HepG2 (cell line): Measurements from ENCODE around the gene DNAJC5. TPM values are rescaled to one million over a fixed set of nuclear protein-coding genes. Genes with fewer than 3 reads are reported as not detected.

ENCODE experiments used
- DMAP1 ChIP-seq: IDR thresholded peaks from 2 replicates; pipeline ENCODE4 v1.6.1; 2016
- ELF4 ChIP-seq: sonication (generic); formaldehyde crosslinking; IDR thresholded peaks from 2 replicates; pipeline ENCODE4 v1.5.0; 2020; ENCODE audit warnings: missing genetic modification reagents, mild to moderate bottlenecking, moderate library complexity, borderline replicate concordance
- FOXK1 ChIP-seq: sonication (generic); formaldehyde crosslinking; IDR thresholded peaks from 2 replicates; pipeline ENCODE4 v1.4.0; 2020; ENCODE audit warnings: low read depth, missing genetic modification reagents, borderline replicate concordance
- GATA4 ChIP-seq: sonication (generic); IDR thresholded peaks from 2 replicates; pipeline ENCODE4 v1.6.1; 2016; ENCODE audit warnings: antibody characterized with exemption, low read depth, borderline replicate concordance
- HOXD1 ChIP-seq: sonication (generic); formaldehyde crosslinking; IDR thresholded peaks from 2 replicates; pipeline ENCODE4 v1.5.0; 2020; ENCODE audit warnings: missing genetic modification reagents
- MTF2 ChIP-seq: sonication (generic); formaldehyde crosslinking; IDR thresholded peaks from 2 replicates; pipeline ENCODE4 v1.5.0; 2020; ENCODE audit warnings: missing genetic modification reagents, borderline replicate concordance
- NCOR1 ChIP-seq: fragments of 200-600 bp; sonication (generic); IDR thresholded peaks from 2 replicates; pipeline ENCODE4 v1.7.0; 2017; ENCODE audit warnings: antibody characterized with exemption, low read length, borderline replicate concordance
- NR2F2 ChIP-seq: IDR thresholded peaks from 2 replicates; pipeline ENCODE4 v1.6.1; 2012; ENCODE audit warnings: low read depth, inconsistent platforms, borderline replicate concordance
- RBM39 ChIP-seq: fragments of 200-400 bp; formaldehyde crosslinking; IDR thresholded peaks from one replicate; pipeline ENCODE4 v1.6.1; 2018; ENCODE audit warnings: antibody characterized with exemption, mild to moderate bottlenecking, low read depth, low read length; ENCODE audit not compliant: poor library complexity, severe bottlenecking
- RNF219 ChIP-seq: sonication (generic); formaldehyde crosslinking; IDR thresholded peaks from 2 replicates; pipeline ENCODE4 v1.5.0; 2020; ENCODE audit warnings: mild to moderate bottlenecking, missing genetic modification reagents
- SMC3 ChIP-seq: IDR thresholded peaks from 2 replicates; pipeline ENCODE4 v1.6.1; 2011; ENCODE audit warnings: low read length, improper control_type of control experiment
- TCF12 ChIP-seq, 2 experiments: fragments of 450-650 bp in 1 of 2; sonication (generic) in 1 of 2; formaldehyde crosslinking in 1 of 2; IDR thresholded peaks; 2 replicates each; pipeline versions ENCODE4 v1.6.1 to v1.8.0; 2017 to 2022; ENCODE audit warnings: antibody characterized with exemption in 1 of 2, mild to moderate bottlenecking in 1 of 2, missing genetic modification reagents in 1 of 2, moderate library complexity in 1 of 2
- THAP9 ChIP-seq: sonication (generic); formaldehyde crosslinking; IDR thresholded peaks from 2 replicates; pipeline ENCODE4; 2020; ENCODE audit warnings: missing genetic modification reagents, mild to moderate bottlenecking, borderline replicate concordance
- ZMYM4 ChIP-seq: sonication (generic); formaldehyde crosslinking; IDR thresholded peaks from 2 replicates; pipeline ENCODE4 v1.8.1; 2023; ENCODE audit warnings: mild to moderate bottlenecking, missing genetic modification reagents
- ZNF276 ChIP-seq: sonication (generic); formaldehyde crosslinking; IDR thresholded peaks from 2 replicates; pipeline ENCODE4 v1.4.0; 2020; ENCODE audit warnings: mild to moderate bottlenecking, low read depth, missing genetic modification reagents
- ZNF350 ChIP-seq: sonication (generic); formaldehyde crosslinking; IDR thresholded peaks from 2 replicates; pipeline ENCODE4 v1.4.0; 2020; ENCODE audit warnings: mild to moderate bottlenecking, low read depth, missing genetic modification reagents, borderline replicate concordance
- ZNF446 ChIP-seq: sonication (generic); formaldehyde crosslinking; IDR thresholded peaks from 2 replicates; pipeline ENCODE4 v1.5.0; 2020; ENCODE audit warnings: mild to moderate bottlenecking, missing genetic modification reagents
- ZNF574 ChIP-seq: sonication (generic); formaldehyde crosslinking; IDR thresholded peaks from 2 replicates; pipeline ENCODE4 v1.4.0; 2020; ENCODE audit warnings: missing genetic modification reagents
- polyA plus RNA-seq, 8 experiments: library from polyadenylated mRNA; depleted of rRNA in 3 of 8; stranded (reverse) in 7 of 8; unstranded in 1 of 8; fragments of >200 nt; fragmentation: Illumina TruSeq in 4 of 8; extraction: Trizol in 4 of 8; gene quantifications; 2 replicates each; pipeline versions ENCODE4 v1.2.1 to v1.2.3, GENCODE V29; 2011 to 2016; ENCODE audit warnings: low read depth in 4 of 8, missing spikeins in 1 of 8, mixed read lengths in 1 of 8; ENCODE audit not compliant: insufficient read depth in 1 of 8
- total RNA-seq, 5 experiments: library from RNA; depleted of rRNA; stranded (reverse); fragments of >200 nt; fragmentation: Illumina TruSeq; extraction: Trizol; gene quantifications; 2 replicates each; pipeline ENCODE4 v1.2.3, GENCODE V29; 2016; ENCODE audit warnings: low read depth in 1 of 5

DNAJC5 gene
- total and polyA plus RNA-seq, 2 of the 13 experiments (the other 11 are each of a cell fraction or from before 2014, with no cell fraction given) = 42.8 to 64.5 TPM

DNA sequence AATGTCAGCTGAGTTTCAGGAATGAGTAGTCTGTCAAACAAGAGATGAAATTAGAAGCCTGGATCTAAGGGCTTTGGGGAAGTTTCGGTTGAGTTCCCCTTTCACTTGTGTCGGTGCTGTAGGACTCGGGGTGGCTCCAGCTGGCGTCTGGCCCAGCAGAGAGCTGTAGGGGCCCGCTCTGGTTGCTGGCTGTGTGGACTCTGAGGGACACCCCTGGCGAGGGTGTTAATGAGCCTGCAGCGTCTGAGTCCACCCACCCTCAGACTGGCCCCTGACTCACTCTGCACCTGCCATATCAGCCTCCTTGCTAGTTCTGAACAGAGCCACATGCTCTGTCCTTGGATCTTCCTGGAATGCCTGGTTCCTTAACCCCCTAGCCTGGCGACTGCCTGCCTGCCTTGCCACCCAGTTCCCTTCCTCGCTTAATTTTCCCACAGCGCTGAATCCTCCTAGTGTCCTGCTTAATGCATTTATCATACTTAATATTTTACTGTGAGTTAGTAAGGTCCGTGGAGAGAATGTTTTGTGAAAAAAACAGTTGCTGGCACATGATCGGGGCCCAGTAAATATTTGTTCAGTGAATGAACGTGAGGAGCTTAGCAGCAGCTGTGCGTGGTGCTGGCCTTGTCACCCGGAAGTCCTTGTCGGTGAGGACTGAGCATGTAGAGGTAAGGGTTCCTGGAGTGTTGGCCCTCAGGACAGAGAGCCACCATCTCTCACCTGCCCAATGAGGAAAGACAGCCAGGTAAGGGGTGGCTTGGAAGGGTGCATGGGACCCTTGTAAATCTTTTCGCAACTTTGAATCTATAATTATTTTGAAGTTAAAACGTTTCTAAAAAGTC lies 1.6 kb downstream of the DNAJC5 start (continued):
- TF ChIP-seq NCOR1 = peak; percentile 58; the same call in 1 of the 2 replicates
- peak; percentile 59; the same call in 1 of the 2 replicates for TF ChIP-seq ZNF276 (CRISPR knock-in tag)
- TF ChIP-seq RBM39 = peak; percentile 8
- TF ChIP-seq SMC3 = no peak
- TF ChIP-seq RNF219 (CRISPR knock-in tag) = 0 out of 2 replicates have a peak, but pooled peaks have one; percentile 55
- TF ChIP-seq DMAP1 (CRISPR knock-in tag) = peak; percentile 72
- TF ChIP-seq ZMYM4 (CRISPR knock-in tag) = peak; percentile 51; the same call in 1 of the 2 replicates
- no peak for TF ChIP-seq ZNF446 (CRISPR knock-in tag)
- TF ChIP-seq FOXK1 (CRISPR knock-in tag) = peak; percentile 73
- peak; percentile 48; the same call in 1 of the 2 replicates for TF ChIP-seq THAP9
- TF ChIP-seq MTF2 = no peak
- TF ChIP-seq ZNF574 (CRISPR knock-in tag) = no peak; the same call in 1 of the 2 replicates
- TF ChIP-seq TCF12 (IDR thresholded peaks at IDR 0.05) = no peak
- TF ChIP-seq TCF12 (CRISPR knock-in tag; IDR thresholded peaks at IDR 0.05) = no peak
- peak; percentile 64; the same call in 1 of the 2 replicates for TF ChIP-seq NR2F2
- TF ChIP-seq GATA4 = no peak
- TF ChIP-seq ZNF350 (CRISPR knock-in tag) = peak; percentile 89
- peak; percentile 95 for TF ChIP-seq ELF4 (CRISPR knock-in tag)
- TF ChIP-seq HOXD1 (CRISPR knock-in tag) = 0 out of 2 replicates have a peak, but pooled peaks have one; percentile 11
